HG03060 (cell line): ENCODE measurements around the gene CLTB.
"Not testable (repeated sequence)": the region's sequence is repeated elsewhere in the genome, so short reads cannot be mapped to it uniquely, and the experiment has no call there.

Experiments
- ATAC-seq: cut with Tn5 transposase; IDR thresholded peaks from one replicate; pipeline ENCODE4 v1.9.1; 2021; ENCODE audit warnings: low read depth, moderate number of reproducible peaks; ENCODE audit not compliant: unreplicated experiment

The CLTB gene

DNA sequence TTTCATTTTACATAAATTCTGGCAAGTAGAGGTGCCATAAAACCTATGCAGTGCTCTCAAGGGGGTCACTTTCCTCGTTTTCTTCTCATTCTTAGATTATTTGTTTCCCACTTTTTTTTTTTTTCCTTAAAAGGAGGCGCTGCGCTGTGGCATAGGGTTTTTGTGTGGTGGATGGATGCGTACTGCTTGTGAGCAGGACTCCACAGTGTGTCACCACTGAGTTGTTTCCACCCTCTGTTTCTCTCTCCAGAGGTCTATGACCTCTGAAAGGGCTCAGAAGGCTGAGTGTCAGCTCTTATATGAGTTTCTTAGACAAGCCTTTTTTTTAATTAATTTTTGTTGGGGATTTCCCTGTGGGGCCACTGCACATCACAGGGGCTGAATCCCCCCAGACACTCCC lies 13.6 kb upstream of the CLTB start:
- ATAC-seq, result no peak

DNA sequence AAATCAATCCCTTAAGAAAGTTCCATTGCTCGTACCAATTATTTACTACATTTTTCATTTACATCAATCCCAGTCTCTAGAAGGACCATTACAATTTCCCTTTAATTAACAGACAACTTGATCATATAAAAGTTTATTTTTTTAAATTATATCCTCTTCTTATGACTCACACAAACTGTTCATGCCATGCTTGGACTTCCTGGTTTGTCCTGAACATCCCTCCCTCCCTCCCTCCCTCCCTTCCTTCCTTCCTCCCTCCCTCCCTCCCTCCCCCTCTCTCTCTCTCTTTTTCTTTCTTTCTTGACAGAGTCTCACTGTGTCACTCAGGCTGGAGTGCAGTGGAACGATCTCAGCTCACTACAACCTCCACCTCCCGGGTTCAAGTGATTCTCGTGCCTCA lies 11.6 kb upstream of the CLTB start:
- no peak for ATAC-seq

DNA sequence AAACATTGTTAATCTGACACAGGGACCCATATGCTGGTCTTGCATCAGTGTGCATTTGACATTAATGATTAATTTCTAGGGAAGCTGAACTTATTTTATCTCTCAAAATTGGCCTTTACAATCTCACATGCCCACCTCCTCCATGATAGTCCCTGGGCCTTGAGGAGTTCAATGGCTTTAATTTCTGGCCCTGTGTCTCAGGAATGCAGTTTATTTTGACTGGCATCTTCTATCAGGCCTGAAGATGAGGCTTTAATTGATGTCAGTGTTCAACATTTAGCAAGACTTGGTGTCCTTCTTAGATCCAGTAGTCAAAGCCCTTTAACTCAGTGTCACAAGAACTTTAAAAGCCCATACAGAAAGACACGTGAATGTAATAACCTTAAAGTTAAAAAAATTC lies 10.5 kb upstream of the CLTB start:
- ATAC-seq, result no peak

DNA sequence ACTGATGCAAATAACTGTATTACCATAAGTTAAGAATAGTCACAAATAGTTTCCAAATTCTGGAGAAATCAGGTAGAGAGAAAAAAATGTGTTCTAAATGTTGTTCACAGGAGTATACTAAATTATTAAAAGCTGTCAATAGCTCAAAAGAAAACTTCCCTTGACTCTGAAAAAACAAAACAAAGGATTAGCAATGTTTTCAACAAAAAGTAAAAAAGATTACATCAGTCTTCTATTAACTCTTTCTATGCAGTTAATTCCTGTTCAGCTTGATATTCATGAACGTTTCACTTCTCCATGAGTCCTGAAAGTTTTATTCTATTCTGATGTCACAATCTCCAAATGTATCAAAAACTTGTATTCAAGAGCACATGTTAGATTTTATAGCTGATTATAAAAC lies 9.5 kb upstream of the CLTB start:
- no peak for ATAC-seq

DNA sequence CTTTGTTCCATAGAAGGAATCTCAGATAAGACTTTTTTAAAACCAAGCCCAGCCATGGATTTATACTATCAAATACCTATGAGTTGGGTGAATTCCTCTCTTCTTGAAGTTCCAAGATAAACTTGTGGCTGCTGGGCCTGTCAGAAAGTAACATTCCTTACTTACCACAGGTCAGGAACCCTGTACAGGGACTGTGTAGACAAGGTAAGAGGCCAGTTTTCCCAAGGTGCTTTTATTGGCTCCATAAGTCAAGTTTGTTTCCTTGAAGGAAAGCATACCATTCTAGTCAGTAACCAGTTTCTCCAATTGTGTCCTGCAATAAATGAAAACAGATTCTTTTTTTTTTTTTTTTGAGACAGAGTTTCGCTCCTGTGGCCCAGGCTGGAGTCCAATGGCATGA lies 8.8 kb upstream of the CLTB start:
- no peak for ATAC-seq

DNA sequence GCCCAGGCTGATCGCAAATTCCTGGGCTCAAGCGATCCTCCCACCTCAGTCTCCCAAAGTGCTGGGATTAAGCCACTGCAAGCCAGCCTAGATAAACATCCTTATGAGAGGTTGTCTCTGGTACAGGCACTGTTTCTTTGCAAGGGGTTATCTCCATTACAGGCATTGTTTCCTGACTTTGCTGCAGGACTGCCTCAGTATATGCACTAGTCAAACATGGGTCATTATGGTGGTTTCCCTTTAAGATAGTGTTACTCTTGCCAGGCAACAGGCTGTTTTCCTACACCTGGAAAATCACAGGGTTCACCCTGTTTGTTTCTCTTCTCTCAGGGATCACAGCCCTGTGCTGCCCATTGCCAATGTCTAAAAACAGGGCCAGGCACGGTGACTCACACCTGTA lies 7.8 kb upstream of the CLTB start:
- ATAC-seq, result no peak

DNA sequence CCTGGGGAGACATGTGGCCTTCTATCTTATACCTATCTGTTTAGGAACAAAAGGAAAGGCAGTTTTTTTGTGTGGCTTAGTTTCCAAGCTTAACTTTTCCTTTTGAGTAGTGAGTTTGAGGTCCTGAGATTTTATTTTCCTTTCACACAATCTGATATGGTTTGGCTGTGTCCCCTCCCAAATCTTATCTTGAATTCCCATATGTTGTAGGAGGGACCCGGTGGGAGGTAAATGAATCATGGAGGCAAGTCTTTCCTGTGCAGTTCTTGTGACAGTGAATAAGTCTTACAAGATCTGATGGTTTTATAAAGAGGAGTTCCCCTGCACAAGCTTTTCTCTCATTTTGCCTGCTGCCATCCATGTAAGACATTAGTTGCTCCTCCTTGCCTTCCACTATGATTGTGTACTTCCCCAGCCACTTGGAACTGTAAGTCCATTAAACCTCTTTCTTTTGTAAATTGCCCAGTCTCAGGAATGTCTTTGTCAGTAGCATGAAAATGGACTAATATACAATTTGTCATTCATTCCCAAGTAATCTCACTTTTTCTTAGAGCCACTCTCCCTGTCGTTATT lies 4.7 kb upstream of the CLTB start:
- ATAC-seq, result no peak

DNA sequence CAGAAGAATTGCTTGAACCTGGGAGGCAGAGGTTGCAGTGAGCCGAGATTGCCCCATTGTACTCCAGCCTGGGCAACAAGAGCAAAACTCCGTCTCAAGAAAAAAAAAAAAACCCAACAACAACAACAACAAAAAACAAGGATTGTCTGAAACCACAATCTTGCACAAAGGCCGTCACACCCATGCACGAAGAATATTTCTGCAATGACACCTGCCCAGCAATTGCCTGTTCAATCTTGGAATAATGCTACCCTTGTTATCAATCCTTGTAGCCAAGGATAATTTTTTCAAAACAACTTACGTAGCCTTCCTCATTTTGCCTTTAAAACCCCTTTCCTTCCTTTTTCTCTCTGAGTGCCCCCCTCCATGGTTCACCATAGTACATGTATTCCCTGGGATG lies 3.7 kb upstream of the CLTB start:
- no peak for ATAC-seq

DNA sequence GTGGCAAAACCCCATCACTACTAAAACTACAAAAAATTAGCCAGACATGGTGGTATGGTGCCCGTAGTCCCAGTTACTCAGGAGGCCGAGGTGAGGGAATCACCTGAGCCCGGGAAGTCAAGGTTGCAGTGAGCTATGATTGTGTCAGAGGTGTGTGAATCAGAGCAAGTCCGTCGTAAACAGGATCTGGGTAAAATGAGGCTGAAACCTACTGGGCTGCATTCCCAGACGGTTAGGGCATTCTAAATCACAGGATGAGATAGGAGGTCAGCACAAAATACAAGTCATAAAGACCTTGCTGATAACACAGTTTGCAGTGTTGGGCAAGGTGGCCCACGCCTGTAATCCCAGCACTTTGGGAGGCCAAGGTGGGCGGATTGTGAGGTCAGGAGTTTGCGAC lies 1.9 kb upstream of the CLTB start:
- no peak for ATAC-seq

DNA sequence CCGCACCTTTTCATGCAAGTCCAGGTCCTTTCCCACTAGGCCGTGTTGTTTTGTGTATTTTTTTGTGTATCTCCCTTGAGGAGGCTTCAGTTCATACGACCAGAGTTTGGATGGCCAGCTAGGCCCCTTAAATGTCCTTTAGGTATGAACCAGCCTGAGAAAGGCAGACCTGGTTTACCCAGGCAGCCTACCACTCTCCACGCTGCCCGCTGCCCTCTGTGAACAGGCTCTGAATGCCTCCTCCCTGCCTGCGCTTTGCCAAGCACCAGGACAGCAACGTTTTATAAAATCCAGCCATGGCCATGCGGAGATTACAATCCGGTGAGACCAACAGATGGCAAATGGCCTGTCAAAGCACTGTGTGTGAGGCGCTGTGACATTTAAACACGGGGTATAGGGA lies 626 bp upstream of the CLTB start:
- no peak for ATAC-seq

DNA sequence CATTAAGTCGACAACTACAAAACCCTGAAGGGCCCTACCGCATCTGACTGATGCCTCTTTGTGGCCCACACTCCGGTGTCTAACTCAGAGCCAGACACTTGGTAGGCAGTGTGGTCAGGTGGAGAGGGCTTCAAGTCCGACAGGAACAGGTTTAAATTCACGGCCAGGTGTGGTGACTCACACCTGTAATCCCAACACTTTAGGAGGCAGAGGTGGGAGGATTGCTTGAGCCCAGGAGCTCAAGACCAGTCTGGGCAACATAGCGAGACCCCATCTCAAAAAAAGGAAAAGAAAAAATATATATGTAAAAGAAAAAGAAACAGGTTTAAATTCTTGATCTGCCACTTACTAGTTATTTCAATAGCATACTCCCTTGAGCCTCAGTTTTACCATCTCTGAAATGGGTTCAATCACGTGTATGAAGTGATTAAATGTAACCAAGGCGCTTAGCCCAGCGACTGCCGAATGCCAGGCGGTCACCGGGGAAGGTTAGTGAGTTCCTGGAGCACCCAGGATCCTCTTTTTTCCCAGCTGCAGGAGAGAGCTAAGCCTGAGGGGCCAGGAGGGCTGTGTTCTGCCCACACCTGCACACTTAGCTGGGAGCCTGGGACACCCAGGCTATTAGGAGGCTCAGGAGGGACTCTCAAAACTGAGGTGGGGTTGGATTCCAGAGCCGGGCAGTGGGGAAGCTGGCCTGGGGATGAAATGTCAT lies 943 bp downstream of the CLTB start:
- no peak for ATAC-seq

DNA sequence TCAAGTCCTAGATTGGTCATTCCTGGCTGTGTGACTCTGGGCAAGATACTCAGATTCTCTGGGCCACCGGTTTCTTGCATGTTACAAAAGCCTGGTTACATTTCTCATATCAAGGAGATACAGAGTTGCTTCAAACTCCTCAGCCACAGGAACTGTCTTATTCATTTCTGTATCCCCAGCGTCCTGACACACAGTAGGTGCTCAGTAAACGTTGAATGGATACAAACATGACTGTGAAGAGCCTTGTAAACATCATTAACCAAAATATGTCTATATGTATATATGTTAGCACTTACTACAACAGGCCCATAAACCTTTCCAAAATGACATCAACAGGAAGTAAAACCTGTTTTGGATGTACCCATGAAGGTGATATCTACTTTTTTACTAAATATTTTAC lies 1.6 kb downstream of the CLTB start:
- no peak for ATAC-seq

DNA sequence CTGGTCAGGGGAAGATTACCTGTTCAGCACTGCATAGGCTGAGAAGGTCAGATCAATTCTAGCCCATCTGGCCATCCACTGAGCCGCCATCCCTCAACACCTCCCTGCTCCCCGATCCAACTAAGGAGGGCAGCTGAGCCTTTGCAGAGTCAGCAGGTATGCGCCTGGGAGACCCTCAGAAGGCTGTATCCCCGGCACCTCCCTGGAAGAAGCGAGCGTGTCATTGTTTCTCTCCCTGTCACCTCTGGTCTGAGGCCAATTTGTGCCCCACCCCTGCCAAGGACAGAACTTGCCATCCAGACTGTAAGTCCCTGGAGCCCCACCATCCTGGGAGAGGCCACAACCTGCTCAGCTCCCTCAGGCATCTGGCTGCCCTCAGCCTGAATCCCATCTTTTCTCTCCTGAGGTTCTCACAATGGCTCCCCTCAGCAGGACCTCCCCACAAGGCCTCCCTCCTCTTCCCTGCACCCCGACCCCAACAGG lies 2.6 kb downstream of the CLTB start:
- ATAC-seq, result no peak

DNA sequence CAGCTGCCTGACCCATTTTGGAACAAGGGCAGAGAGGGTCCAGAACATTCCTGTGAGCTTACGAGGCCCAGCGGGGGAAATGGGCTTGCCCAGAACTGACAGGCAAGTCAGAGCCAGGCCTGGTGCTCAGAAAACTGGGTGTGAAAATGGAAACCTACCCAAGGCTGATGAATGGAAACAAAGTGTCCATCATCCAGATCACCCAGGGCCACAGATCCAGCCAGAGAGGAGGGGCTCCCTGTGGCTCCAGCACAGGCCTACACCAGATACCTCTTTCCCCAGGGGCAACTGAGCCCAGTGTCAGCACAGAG lies 3.1 kb downstream of the CLTB start:
- ATAC-seq, result no peak

DNA sequence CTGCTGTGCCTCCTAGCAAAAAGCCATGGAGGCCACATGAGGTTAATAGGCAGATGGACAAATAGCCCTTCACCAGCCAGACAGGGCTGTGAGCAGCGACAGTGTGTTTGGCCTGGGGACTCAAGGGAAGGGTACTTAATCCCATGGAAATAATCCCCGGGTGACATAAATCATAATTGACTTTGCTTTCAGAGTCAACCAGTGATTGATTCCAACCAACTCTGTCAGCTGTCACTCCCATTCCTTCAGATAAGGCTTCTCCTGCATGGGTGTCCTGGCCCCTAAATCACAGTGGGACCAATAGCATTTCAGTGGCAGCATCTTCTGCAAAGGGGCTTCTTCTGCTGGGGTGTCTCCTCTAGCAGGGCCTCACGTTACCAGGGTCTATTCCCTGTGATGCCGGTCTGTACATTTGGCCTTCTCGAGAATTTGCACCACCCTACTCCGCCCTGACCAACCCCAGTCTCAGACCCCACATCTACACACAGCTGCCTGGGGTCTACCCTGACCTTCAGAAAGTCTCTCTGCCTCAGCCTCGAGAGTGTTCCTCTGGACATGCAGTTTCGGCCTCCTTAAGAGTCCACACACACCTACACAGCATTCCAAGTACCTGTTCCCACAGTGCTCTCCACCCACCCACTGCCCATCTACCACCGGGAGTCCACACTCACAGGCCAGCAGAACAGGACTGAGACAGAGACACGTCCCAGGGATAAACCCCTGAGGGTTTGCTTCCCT lies 3.7 kb downstream of the CLTB start:
- no peak for ATAC-seq

DNA sequence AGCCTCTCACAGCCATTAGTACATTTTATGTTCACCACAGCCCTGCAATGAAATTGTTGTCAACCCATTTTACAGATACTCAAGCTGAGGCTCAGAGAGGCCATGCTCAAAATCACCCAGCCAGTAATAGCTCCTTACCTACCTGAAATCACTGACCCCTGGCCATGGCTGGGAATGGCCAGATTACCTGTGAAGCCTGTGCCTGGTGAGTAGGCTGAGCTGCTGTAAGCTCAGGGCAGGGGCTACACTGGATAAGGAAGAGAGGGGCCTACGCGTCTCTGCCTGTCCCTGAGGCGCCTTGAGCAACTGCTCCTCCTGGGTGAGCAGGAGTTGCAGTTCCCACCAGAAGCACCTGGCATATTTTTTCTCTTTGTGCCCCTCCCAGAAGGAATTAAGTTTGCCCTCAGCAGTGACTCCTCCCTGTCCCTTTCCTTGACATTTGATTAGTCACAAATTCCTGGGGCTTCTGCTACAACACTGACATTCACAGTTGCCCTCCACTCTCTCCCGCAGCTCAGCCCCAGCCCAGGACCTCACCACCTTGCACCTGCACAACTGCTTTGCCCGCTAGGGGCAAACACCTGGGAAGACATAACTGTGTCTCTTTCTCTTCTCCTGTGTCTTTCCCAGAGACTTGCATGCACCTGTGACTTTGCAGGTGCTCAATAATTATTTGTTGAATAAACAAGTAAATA lies 5.7 kb downstream of the CLTB start:
- no peak for ATAC-seq

DNA sequence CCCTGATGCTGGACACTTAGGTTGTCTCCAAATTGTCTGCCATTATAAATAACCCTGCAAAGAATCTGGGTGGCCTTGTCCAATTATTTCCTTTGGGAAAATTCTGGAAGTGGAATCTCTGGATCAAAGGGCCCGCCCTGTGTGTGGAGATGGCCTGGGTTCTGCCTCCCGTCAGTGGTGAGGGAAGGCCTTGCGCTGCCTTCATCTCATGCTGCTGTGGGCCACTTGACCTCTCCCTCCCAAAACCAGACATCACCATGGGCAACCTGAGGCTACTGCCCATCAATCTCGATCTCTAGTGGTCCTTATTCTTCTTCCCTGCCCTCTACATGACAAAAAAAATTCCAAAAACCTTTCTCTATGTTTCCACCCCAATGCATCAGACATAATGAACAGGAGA lies 6.6 kb downstream of the CLTB start:
- ATAC-seq, result no peak

DNA sequence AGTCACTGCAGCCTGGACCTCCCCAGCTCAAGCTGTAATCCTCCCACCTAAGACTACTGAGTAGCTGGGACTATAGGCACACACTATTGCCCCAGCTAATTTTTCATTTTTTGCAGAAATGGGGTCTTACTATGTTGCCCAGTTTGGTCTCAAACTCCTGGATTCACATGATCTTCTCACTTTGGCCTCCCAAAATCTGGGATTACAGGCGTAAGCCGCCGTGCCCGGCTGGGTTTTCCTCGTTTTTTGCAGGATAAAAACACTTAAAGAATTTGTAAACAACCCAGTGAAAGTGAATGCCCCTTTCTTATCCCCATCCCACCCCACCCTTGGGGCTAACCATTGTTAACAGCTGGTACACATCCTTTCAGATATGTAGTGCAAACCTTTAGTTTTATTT lies 7.7 kb downstream of the CLTB start:
- no peak for ATAC-seq

DNA sequence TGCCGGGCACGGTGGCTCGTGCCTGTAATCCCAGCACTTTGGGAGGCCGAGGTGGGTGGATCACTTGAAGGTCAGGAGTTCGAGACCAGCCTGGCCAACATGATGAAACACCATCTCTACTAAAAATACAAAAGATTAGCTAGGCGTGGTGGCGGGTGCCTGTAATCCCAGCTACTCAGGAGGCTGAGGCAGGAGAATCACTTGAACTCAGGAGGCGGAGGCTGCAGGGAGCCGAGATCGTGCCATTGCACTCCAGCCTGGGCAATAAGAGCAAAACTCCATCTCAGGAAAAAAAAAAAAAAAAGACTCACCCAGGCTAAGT lies 8.1 kb downstream of the CLTB start:
- not testable (repeated sequence) for ATAC-seq

DNA sequence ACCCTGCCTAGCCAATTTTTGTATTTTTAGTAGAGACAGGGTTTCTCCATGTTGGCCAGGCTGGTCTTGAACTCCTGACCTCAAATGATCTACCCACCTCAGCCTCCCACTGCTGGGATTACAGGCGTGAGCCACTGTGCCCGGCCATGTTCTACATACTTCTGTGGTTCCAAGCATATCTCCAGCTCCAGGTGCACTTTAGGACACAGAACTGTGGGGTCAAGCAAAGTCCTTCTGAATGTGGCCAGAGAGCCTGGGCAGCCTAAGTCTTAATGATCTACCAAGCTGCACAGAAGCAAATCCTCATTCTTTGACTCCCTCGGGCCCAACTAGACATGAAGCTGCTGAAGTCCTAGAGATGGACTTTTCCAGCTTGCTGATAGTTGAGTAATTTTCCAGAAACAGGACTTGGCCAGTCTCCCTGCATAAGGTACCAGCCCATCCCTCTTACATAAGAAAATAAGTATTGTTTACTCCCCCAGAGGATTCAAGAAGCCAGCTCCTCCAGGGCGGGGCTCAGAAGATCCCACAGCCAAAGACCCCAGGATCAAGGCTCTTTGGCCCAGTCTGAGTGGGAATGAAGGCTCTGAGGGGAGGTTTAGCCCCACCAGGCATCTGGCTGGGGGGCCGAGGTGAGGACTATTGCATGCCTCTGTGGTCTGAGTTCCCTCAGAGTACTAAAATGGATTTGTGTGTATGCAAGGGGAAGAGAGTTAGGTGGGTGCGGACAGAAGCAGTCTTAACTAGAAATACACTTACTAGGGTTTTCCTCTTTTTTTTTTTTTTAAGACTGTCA lies 8.7 kb downstream of the CLTB start:
- no peak for ATAC-seq
